Motor neuron (in vitro differentiated cells): ENCODE data around the gene XKR8. TPM values are rescaled to one million over a fixed set of nuclear protein-coding genes. Genes with fewer than 3 reads are reported as not detected.
"Not testable (repeated sequence)": the region's sequence is repeated elsewhere in the genome, so short reads cannot be mapped to it uniquely, and the experiment has no call there.

ENCODE experiments used
- ATAC-seq, 8 experiments: fragments of 200-7000 bp; cut with Tn5 transposase; replicated peaks in 6 of 8; 2 replicates each; pipeline ENCODE4 v1.8.0; 2021; ENCODE audit warnings: mild to moderate bottlenecking in 8 of 8, moderate library complexity in 8 of 8
- H3K27ac ChIP-seq, 2 donors: fragments of 250-450 bp; sonication (Bioruptor Pico); 2 replicates each; pipeline ENCODE4 v1.9.0; 2021; ENCODE audit warnings: antibody characterized with exemption in 2 of 2, mild to moderate bottlenecking in 2 of 2, moderate library complexity in 1 of 2
- H3K4me1 ChIP-seq, 2 donors: fragments of 250-450 bp; sonication (Bioruptor Pico); replicated peaks in 1 of 2; 2 replicates each; pipeline ENCODE4 v1.6.1; 2021; ENCODE audit warnings: antibody characterized with exemption in 2 of 2, mild to moderate bottlenecking in 2 of 2, moderate library complexity in 1 of 2
- H3K4me3 ChIP-seq, 5 donors: fragments of 250-450 bp; sonication (Bioruptor Pico); 2 replicates each; pipeline ENCODE4 v1.9.0; 2021; ENCODE audit warnings: antibody characterized with exemption in 5 of 5, mild to moderate bottlenecking in 5 of 5, moderate library complexity in 4 of 5
- WGBS, 10 experiments: fragments of 450-650 bp; shearing (Covaris generic); methylation state at CpG; one replicate each; pipeline ENCODE4 v1.0.0; 2022; 5-methylcytosine and 5-hydroxymethylcytosine counted together
- in situ Hi-C, 9 experiments: fragments of 400-800 bp; cut with MboI; loops; one replicate each; pipeline ENCODE4 v1.15.0; 2021; ENCODE audit warnings: low sequenced_read_pairs in 9 of 9, low pct_unique_long_range_greater_than_20kb in 2 of 9; ENCODE audit not compliant: unreplicated experiment in 9 of 9
- total RNA-seq, 8 experiments: library from RNA; unstranded; fragments of 300-600 nt; gene quantifications; 2 replicates each; pipeline versions ENCODE4 v1.2.3 to v1.2.4, GENCODE V29; 2022

The XKR8 gene
- total RNA-seq, 8 experiments from 2014 or later = 0.27 to 4.7 (median 1.6) TPM

DNA sequence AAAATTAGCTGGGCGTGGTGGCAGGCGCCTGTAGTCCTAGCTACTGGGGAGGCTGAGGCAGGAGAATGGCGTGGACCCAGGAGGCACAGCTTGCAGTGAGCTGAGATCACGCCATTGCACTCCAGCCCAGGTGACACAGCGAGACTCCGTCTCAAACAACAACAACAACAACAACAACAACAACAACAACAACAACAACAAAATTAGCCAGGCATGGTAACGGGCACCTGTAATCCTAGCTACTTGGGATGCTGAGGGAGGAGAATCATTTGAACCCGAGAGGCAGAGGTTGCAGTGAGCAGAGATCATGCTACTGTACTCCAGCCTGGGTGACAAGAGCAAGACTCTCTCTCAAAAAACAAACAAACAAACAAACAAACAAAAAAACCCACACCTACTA, 43.3 kb downstream of the XKR8 start:
- in situ Hi-C loops, H3K4me3 ChIP-seq, H3K4me1 ChIP-seq, H3K27ac ChIP-seq, ATAC-seq: not testable (repeated sequence)
- 95 to 100% (median 97%) methylated on average over 1 to 7 of the region's 8 CpGs; no CpG with 5 or more reads in 5 of the 10 experiments for WGBS, 10 experiments

DNA sequence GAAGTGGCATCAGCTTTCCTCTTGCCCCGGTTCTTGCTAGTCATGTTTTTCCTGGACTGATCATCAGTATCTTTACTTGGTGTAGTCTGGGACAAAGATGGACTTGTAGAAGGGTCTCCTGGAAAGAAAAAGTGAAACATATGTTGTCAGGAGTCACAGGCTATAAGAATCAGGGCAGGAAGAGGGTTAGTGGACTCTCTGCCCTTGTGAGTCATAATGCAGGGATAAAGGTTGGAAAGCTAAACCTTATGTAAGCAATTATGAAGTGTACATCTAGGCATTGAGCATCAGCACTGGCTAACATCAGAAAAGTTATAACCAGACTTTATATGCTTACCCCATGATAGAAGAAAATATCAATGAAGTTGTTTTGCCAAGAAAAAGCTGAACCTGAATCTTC, 51.2 kb downstream of the XKR8 start:
- no peak for ATAC-seq
- no peaks in the 10 kb centered on the region for H3K4me1 ChIP-seq
- H3K4me3 ChIP-seq = no peak overlapping the region
- 67 to 100% (median 100%) methylated on average over 1 of the region's 1 CpG; no CpG with 5 or more reads in 2 of the 10 experiments for WGBS, 10 experiments
- in situ Hi-C loops = loop anchor here in 1 of 9 experiments (10.0 kb wide), 1 partner anchor 64 kb away; no protein-coding TSS in a partner anchor
- H3K27ac ChIP-seq = no peak overlapping the region

Other genes starting within 250 kb of the XKR8 start
- gene FAM76A, start 234.0 kb upstream of the XKR8 start, total RNA-seq = 10 to 100 TPM in 5 of 8 experiments, 1 to 10 TPM in 3; 4.4 to 13.0 (median 11.2) TPM
- gene STX12, start 186.8 kb upstream of the XKR8 start, total RNA-seq = 10 to 100 TPM; 32.6 to 98.0 (median 81.7) TPM
- gene PPP1R8, start 129.2 kb upstream of the XKR8 start, total RNA-seq = 10 to 100 TPM; 35.5 to 86.4 (median 54.6) TPM
- 1 to 10 TPM in 6 of 8 experiments, under 1 TPM in 2; 0.66 to 3.2 (median 1.6) TPM for gene THEMIS2, start 87.4 kb upstream of the XKR8 start, total RNA-seq
- 100 to 1,000 TPM in 1 of 8 experiments, 10 to 100 TPM in 7; 23.6 to 134 (median 40.6) TPM for gene RPA2, start 45.4 kb upstream of the XKR8 start, total RNA-seq
- under 1 TPM in 4 of 8 experiments, not detected in 4; 0.17 to 0.52 (median 0.25) TPM for gene SMPDL3B, start 25.0 kb upstream of the XKR8 start, total RNA-seq
- gene EYA3, start 128.6 kb downstream of the XKR8 start, total RNA-seq = 10 to 100 TPM; 11.2 to 30.3 (median 19.6) TPM
- under 1 TPM in 7 of 8 experiments, not detected in 1; 0.16 to 0.76 (median 0.28) TPM for gene PTAFR, start 216.7 kb downstream of the XKR8 start, total RNA-seq